GM12873 (cell line): ENCODE results near the gene ALK.

ENCODE experiments used
- CTCF ChIP-seq: IDR thresholded peaks from 2 replicates; pipeline ENCODE4 v1.5.1; 2012; ENCODE audit warnings: low read depth, mild to moderate bottlenecking, moderate library complexity, low read length, control low read depth; ENCODE audit not compliant: insufficient read depth; ENCODE audit errors: missing control alignments

The ALK gene

GRCh38 chr2:29921560-29921915, at the start of gene ALK:
TSS of gene ALK (minus strand) at chr2:29921586. CDS start at chr2:29920659, 927 bp downstream.
- TF ChIP-seq CTCF: no peak

- no peak for TF ChIP-seq CTCF
These were observed 44.9 kb upstream of the ALK start for GRCh38 chr2:29966266-29966665.

DNA sequence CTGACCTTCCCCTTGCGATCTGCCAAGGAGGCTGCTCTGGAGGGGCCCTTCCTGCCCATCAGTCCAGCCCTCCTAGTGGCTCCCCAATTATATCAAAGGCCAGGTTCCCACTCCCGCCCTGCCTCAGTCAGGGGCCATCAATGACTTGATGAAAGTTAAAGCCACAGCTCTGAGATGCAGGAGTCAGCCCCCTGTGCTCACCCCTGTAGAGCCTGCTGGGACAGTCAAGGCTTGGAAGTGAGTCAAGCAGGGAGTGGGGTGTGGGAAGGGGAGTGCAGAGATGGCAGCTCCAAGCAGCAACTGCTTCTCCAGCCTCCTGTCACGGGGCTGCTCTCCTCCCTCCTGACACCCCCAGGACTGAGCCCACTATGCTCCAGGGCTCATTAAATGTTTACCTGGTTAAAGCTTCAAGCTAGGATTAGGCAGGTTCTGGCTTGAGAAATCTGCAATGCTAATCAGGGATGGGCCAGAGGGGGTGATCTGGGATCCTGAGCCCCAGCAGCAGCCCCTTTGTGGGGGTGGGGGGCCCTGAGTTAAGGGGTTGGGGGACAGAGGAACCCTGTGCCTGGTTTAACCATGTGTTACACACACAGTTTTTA, 42.7 kb upstream of the ALK start:
- no peak for TF ChIP-seq CTCF

GRCh38 chr2:29962922-29963321, 41.5 kb upstream of the ALK start:
- TF ChIP-seq CTCF: no peak

DNA sequence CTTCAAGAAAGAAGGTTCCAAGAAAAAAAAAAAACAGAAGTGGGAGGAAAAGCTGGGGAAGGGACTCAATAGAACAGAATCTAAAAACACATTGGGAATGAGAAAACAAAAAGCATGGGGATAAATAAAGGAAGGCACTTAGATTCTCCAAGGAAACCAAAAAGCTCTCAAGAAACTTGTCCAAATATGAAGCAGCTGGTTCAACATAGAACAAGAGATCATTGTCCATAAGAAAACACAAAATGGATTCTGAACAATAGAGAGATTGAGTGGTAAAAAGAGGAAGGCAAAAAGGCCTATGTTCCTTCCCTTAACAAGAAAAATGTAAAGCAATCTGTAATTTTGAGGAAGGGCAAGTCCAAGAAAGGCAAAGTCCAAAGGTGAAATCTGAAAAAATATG, 32.9 kb upstream of the ALK start:
- no peak for TF ChIP-seq CTCF

DNA sequence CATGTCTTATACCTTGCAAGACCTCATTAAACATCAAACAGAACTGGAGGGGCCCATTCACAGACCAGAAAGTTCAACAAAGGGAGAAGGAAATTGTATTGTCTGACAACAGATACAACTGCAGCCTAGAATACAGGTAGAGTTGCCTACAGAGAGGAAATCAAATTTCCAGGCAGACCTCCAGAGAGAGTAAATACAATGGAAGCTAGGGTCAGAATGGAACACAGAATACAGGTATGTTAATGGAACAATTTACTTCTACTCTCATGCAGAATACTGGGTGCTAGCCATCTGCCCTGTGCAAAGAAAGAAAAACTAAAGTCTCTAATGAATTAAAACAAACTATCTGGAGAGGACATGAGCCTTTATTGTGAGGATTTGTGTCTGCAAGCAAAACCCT, 31.6 kb upstream of the ALK start:
- no peak for TF ChIP-seq CTCF

GRCh38 chr2:29951576-29951975, 30.2 kb upstream of the ALK start:
- TF ChIP-seq CTCF: no peak
